HepG2 (cell line): ENCODE measurements around the gene CAD. TPM values are rescaled to one million over a fixed set of nuclear protein-coding genes. Genes with fewer than 3 reads are reported as not detected.

Experiments used
- AGO1 ChIP-seq: fragments of 200-400 bp; formaldehyde crosslinking; IDR thresholded peaks from 2 replicates; pipeline ENCODE4 v1.6.1; 2017; ENCODE audit warnings: mild to moderate bottlenecking, low read depth, low read length, moderate library complexity; ENCODE audit not compliant: poor library complexity, severe bottlenecking
- ERF ChIP-seq: IDR thresholded peaks from 2 replicates; pipeline ENCODE4 v1.6.1; 2018; ENCODE audit warnings: missing biosample characterization, missing genetic modification reagents
- ETS1 ChIP-seq: sonication (generic); formaldehyde crosslinking; IDR thresholded peaks from 2 replicates; pipeline ENCODE4 v1.4.0; 2020; ENCODE audit warnings: missing genetic modification reagents
- FOXK1 ChIP-seq: sonication (generic); formaldehyde crosslinking; IDR thresholded peaks from 2 replicates; pipeline ENCODE4 v1.4.0; 2020; ENCODE audit warnings: low read depth, missing genetic modification reagents, borderline replicate concordance
- KLF9 ChIP-seq: IDR thresholded peaks from 2 replicates; pipeline ENCODE4 v1.6.1; 2016; ENCODE audit warnings: low read depth
- MAFK ChIP-seq, 2 experiments: IDR thresholded peaks in 1 of 2; conservative IDR thresholded peaks in 1 of 2; 2 replicates each; pipeline ENCODE4 v1.6.1; 2011; ENCODE audit warnings: improper control_type of control experiment in 2 of 2, low read length in 2 of 2
- RAD51 ChIP-seq: fragments of 450-650 bp; IDR thresholded peaks from 2 replicates; pipeline ENCODE4 v1.6.1; 2016; ENCODE audit warnings: borderline replicate concordance
- RERE ChIP-seq: IDR thresholded peaks from 2 replicates; pipeline ENCODE4 v1.6.1; 2016; ENCODE audit warnings: low read depth, missing genetic modification reagents, missing compliant biosample characterization
- RFXANK ChIP-seq: IDR thresholded peaks from 2 replicates; pipeline ENCODE4 v1.6.1; 2016
- SMAD3 ChIP-seq: sonication (generic); formaldehyde crosslinking; IDR thresholded peaks from 2 replicates; pipeline ENCODE4 v1.4.0; 2020; ENCODE audit warnings: missing genetic modification reagents
- ZBTB1 ChIP-seq: sonication (generic); formaldehyde crosslinking; IDR thresholded peaks from 2 replicates; pipeline ENCODE4 v1.4.0; 2020; ENCODE audit warnings: missing genetic modification reagents, borderline replicate concordance
- ZBTB42 ChIP-seq: sonication (generic); formaldehyde crosslinking; IDR thresholded peaks from 2 replicates; pipeline ENCODE4 v1.5.0; 2020; ENCODE audit warnings: mild to moderate bottlenecking, missing genetic modification reagents
- ZFP36 ChIP-seq: fragments of 150-350 bp; IDR thresholded peaks from 2 replicates; pipeline ENCODE4 v1.6.1; 2018; ENCODE audit warnings: borderline replicate concordance, low read length, low read depth; ENCODE audit not compliant: partially characterized antibody
- ZNF143 ChIP-seq: sonication (generic); formaldehyde crosslinking; IDR thresholded peaks from 2 replicates; pipeline ENCODE4 v1.4.0; 2020; ENCODE audit warnings: missing genetic modification reagents
- ZNF225 ChIP-seq: sonication (generic); formaldehyde crosslinking; IDR thresholded peaks from 2 replicates; pipeline ENCODE4 v1.4.0; 2020; ENCODE audit warnings: mild to moderate bottlenecking, missing genetic modification reagents
- ZNF337 ChIP-seq: sonication (generic); formaldehyde crosslinking; IDR thresholded peaks from 2 replicates; pipeline ENCODE4 v1.5.1; 2020; ENCODE audit warnings: missing genetic modification reagents, low read depth, mild to moderate bottlenecking, borderline replicate concordance
- ZNF629 ChIP-seq: sonication (generic); formaldehyde crosslinking; conservative IDR thresholded peaks from 2 replicates; pipeline ENCODE4 v1.5.0; 2020; ENCODE audit warnings: missing genetic modification reagents
- ZNF75D ChIP-seq: sonication (generic); formaldehyde crosslinking; IDR thresholded peaks from 2 replicates; pipeline ENCODE4 v1.8.1; 2023; ENCODE audit warnings: missing genetic modification reagents, mild to moderate bottlenecking, borderline replicate concordance
- polyA plus RNA-seq, 8 experiments: library from polyadenylated mRNA; depleted of rRNA in 3 of 8; stranded (reverse) in 7 of 8; unstranded in 1 of 8; fragments of >200 nt; fragmentation: Illumina TruSeq in 4 of 8; extraction: Trizol in 4 of 8; gene quantifications; 2 replicates each; pipeline versions ENCODE4 v1.2.1 to v1.2.3, GENCODE V29; 2011 to 2016; ENCODE audit warnings: low read depth in 4 of 8, missing spikeins in 1 of 8, mixed read lengths in 1 of 8; ENCODE audit not compliant: insufficient read depth in 1 of 8
- total RNA-seq, 5 experiments: library from RNA; depleted of rRNA; stranded (reverse); fragments of >200 nt; fragmentation: Illumina TruSeq; extraction: Trizol; gene quantifications; 2 replicates each; pipeline ENCODE4 v1.2.3, GENCODE V29; 2016; ENCODE audit warnings: low read depth in 1 of 5
- TF ChIP-seq, protein P1 (sequence below): sonication (generic); formaldehyde crosslinking; IDR thresholded peaks from 2 replicates; pipeline ENCODE4 v1.4.0; 2020; ENCODE audit warnings: missing genetic modification reagents

Gene CAD
- total and polyA plus RNA-seq, 2 of the 13 experiments (the other 11 are each of a cell fraction or from before 2014, with no cell fraction given), result 21.7 to 37.0 TPM

GRCh38 chr2:27211943-27212625 lies 5.1 kb upstream of the CAD start, which contains the start of the genes ATRAID and SLC5A6 (continued):
- TF ChIP-seq, protein P1, sequence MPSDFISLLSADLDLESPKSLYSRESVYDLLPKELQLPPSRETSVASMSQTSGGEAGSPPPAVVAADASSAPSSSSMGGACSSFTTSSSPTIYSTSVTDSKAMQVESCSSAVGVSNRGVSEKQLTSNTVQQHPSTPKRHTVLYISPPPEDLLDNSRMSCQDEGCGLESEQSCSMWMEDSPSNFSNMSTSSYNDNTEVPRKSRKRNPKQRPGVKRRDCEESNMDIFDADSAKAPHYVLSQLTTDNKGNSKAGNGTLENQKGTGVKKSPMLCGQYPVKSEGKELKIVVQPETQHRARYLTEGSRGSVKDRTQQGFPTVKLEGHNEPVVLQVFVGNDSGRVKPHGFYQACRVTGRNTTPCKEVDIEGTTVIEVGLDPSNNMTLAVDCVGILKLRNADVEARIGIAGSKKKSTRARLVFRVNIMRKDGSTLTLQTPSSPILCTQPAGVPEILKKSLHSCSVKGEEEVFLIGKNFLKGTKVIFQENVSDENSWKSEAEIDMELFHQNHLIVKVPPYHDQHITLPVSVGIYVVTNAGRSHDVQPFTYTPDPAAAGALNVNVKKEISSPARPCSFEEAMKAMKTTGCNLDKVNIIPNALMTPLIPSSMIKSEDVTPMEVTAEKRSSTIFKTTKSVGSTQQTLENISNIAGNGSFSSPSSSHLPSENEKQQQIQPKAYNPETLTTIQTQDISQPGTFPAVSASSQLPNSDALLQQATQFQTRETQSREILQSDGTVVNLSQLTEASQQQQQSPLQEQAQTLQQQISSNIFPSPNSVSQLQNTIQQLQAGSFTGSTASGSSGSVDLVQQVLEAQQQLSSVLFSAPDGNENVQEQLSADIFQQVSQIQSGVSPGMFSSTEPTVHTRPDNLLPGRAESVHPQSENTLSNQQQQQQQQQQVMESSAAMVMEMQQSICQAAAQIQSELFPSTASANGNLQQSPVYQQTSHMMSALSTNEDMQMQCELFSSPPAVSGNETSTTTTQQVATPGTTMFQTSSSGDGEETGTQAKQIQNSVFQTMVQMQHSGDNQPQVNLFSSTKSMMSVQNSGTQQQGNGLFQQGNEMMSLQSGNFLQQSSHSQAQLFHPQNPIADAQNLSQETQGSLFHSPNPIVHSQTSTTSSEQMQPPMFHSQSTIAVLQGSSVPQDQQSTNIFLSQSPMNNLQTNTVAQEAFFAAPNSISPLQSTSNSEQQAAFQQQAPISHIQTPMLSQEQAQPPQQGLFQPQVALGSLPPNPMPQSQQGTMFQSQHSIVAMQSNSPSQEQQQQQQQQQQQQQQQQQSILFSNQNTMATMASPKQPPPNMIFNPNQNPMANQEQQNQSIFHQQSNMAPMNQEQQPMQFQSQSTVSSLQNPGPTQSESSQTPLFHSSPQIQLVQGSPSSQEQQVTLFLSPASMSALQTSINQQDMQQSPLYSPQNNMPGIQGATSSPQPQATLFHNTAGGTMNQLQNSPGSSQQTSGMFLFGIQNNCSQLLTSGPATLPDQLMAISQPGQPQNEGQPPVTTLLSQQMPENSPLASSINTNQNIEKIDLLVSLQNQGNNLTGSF (CRISPR knock-in tag), result peak; percentile 63; the same call in 1 of the 2 replicates
- TF ChIP-seq ZBTB1, result no peak
- no peak for TF ChIP-seq ETS1
- TF ChIP-seq RAD51, result no peak
- TF ChIP-seq RERE (CRISPR knock-in tag), result no peak
- peak; percentile 64 for TF ChIP-seq FOXK1 (CRISPR knock-in tag)
- peak; percentile 73; the same call in 1 of the 2 replicates for TF ChIP-seq KLF9 (CRISPR knock-in tag)
- TF ChIP-seq ZNF629 (CRISPR knock-in tag), result no peak
- TF ChIP-seq MAFK (conservative IDR thresholded peaks at IDR 0.05 in 1 of 2, IDR thresholded peaks at IDR 0.05 in 1 of 2; ENCODE audit: low read length in 2 of 2), result no peak
- TF ChIP-seq SMAD3, result no peak
- TF ChIP-seq RFXANK (CRISPR knock-in tag), result no peak
- TF ChIP-seq AGO1, result peak; percentile 77
- TF ChIP-seq ZNF225 (CRISPR knock-in tag), result peak; percentile 96
- peak; percentile 36; the same call in 1 of the 2 replicates for TF ChIP-seq ZNF75D (CRISPR knock-in tag)
- TF ChIP-seq ZNF337, result no peak
- TF ChIP-seq ZFP36, result no peak
- peak; percentile 60; the same call in 1 of the 2 replicates for TF ChIP-seq ERF (CRISPR knock-in tag)
- TF ChIP-seq ZNF143 (CRISPR knock-in tag), result peak; percentile 85
- TF ChIP-seq ZBTB42 (CRISPR knock-in tag), result peak; percentile 26; the same call in 1 of the 2 replicates
